IPS-15b (cell line): ENCODE measurements around the gene RPL26.
"Not testable (repeated sequence)": the region's sequence is repeated elsewhere in the genome, so short reads cannot be mapped to it uniquely, and the experiment has no call there.

Experiments used
- H3K27me3 ChIP-seq: one replicate; pipeline ENCODE4 v1.6.1; 2013; ENCODE audit warnings: low read length; ENCODE audit not compliant: control insufficient read depth, insufficient read depth
- H3K36me3 ChIP-seq: one replicate; pipeline ENCODE4 v1.6.1; 2013; ENCODE audit warnings: low read length; ENCODE audit not compliant: control insufficient read depth, insufficient read depth
- H3K4me1 ChIP-seq: one replicate; pipeline ENCODE4 v1.6.1; 2013; ENCODE audit warnings: mild to moderate bottlenecking, low read length; ENCODE audit not compliant: control insufficient read depth, insufficient read depth
- H3K4me3 ChIP-seq: one replicate; pipeline ENCODE4 v1.5.1; 2013; ENCODE audit warnings: low read depth, low read length
- H3K9ac ChIP-seq: one replicate; pipeline ENCODE4 v1.6.1; 2013; ENCODE audit warnings: low read depth, mild to moderate bottlenecking, low read length
- H3K9me3 ChIP-seq: one replicate; pipeline ENCODE4 v1.6.1; 2013; ENCODE audit warnings: mild to moderate bottlenecking, low read length; ENCODE audit not compliant: control insufficient read depth, insufficient read depth

The RPL26 gene

GRCh38 chr17:8377422-8377821, 5.6 kb downstream of the RPL26 start:
- no peak overlapping the region for H3K9ac ChIP-seq
- peaks cover 12% of the 10 kb centered on the region for H3K4me1 ChIP-seq
- no peaks in the 10 kb centered on the region for H3K9me3 ChIP-seq
- H3K36me3 ChIP-seq: peaks cover 39% of the 10 kb centered on the region
- H3K27me3 ChIP-seq: no peaks in the 10 kb centered on the region
- no peak overlapping the region for H3K4me3 ChIP-seq

- H3K36me3 ChIP-seq: peaks cover 38% of the 10 kb centered on the region
- no peaks in the 10 kb centered on the region for H3K27me3 ChIP-seq
- peaks cover 12% of the 10 kb centered on the region for H3K4me1 ChIP-seq
- no peaks in the 10 kb centered on the region for H3K9me3 ChIP-seq
- peak within 1 kb of the TSS; percentile 84 for H3K4me3 ChIP-seq
- H3K9ac ChIP-seq: peak within 1 kb of the TSS; percentile 82
Observed at GRCh38 chr17:8376271-8377067, 6.5 kb downstream of the RPL26 start, which contains the start of gene KRABD2. KRABD2 (minus strand) TSS chr17:8376704.

- H3K4me3 ChIP-seq: peak overlapping the region; percentile 84
- peaks cover 32% of the 10 kb centered on the region for H3K36me3 ChIP-seq
- peaks cover 8% of the 10 kb centered on the region for H3K4me1 ChIP-seq
- peak overlapping the region; percentile 82 for H3K9ac ChIP-seq
- H3K27me3 ChIP-seq: no peaks in the 10 kb centered on the region
- no peaks in the 10 kb centered on the region for H3K9me3 ChIP-seq
Observed at GRCh38 chr17:8375738-8376259, 7.2 kb downstream of the RPL26 start.

- not testable (repeated sequence) for H3K4me3 ChIP-seq, H3K9ac ChIP-seq, H3K4me1 ChIP-seq, H3K27me3 ChIP-seq, H3K9me3 ChIP-seq
- peaks cover 21% of the 10 kb centered on the region for H3K36me3 ChIP-seq
Observed at GRCh38 chr17:8373856-8374255, 9.1 kb downstream of the RPL26 start.

- H3K36me3 ChIP-seq: peaks cover 7% of the 10 kb centered on the region
- H3K9me3 ChIP-seq: no peaks in the 10 kb centered on the region
- H3K4me3 ChIP-seq: no peak overlapping the region
Observed at GRCh38 chr17:8372422-8372821, 10.6 kb downstream of the RPL26 start.

GRCh38 chr17:8371786-8372185, 11.2 kb downstream of the RPL26 start:
- H3K4me1 ChIP-seq: no peaks in the 10 kb centered on the region
- H3K9ac ChIP-seq: no peak overlapping the region
- no peak overlapping the region for H3K4me3 ChIP-seq

More at GRCh38 chr17:8372422-8372821, 10.6 kb downstream of the RPL26 start:
- H3K9ac ChIP-seq: no peak overlapping the region
- H3K4me1 ChIP-seq: no peaks in the 10 kb centered on the region
- H3K27me3 ChIP-seq: no peaks in the 10 kb centered on the region

GRCh38 chr17:8369944-8370343, 13.0 kb downstream of the RPL26 start:
- H3K4me1 ChIP-seq: no peaks in the 10 kb centered on the region
- no peaks in the 10 kb centered on the region for H3K27me3 ChIP-seq
- H3K36me3 ChIP-seq: peaks cover 7% of the 10 kb centered on the region
- H3K4me3 ChIP-seq: no peak overlapping the region
- no peak overlapping the region for H3K9ac ChIP-seq
- no peaks in the 10 kb centered on the region for H3K9me3 ChIP-seq

More at GRCh38 chr17:8371786-8372185, 11.2 kb downstream of the RPL26 start:
- no peaks in the 10 kb centered on the region for H3K9me3 ChIP-seq
- peaks cover 7% of the 10 kb centered on the region for H3K36me3 ChIP-seq
- no peaks in the 10 kb centered on the region for H3K27me3 ChIP-seq

- H3K9me3 ChIP-seq: no peaks in the 10 kb centered on the region
- no peaks in the 10 kb centered on the region for H3K4me1 ChIP-seq
- no peak overlapping the region for H3K4me3 ChIP-seq
- H3K9ac ChIP-seq: no peak overlapping the region
- H3K36me3 ChIP-seq: peaks cover 7% of the 10 kb centered on the region
- H3K27me3 ChIP-seq: no peaks in the 10 kb centered on the region
Observed at GRCh38 chr17:8368193-8368592, 14.8 kb downstream of the RPL26 start.

GRCh38 chr17:8366231-8366630, 16.8 kb downstream of the RPL26 start:
- Histone ChIP-seq H3K27me3 (no peaks in the 10 kb centered on the region), H3K9me3 (no peaks in the 10 kb centered on the region), H3K9ac (no peak overlapping the region), H3K4me1 (no peaks in the 10 kb centered on the region), H3K36me3 (peaks cover 7% of the 10 kb centered on the region), H3K4me3 (no peak overlapping the region)

GRCh38 chr17:8365143-8365542, 17.9 kb downstream of the RPL26 start:
- H3K9me3 ChIP-seq: no peaks in the 10 kb centered on the region
- H3K4me1 ChIP-seq: no peaks in the 10 kb centered on the region
- H3K4me3 ChIP-seq: no peak overlapping the region
- H3K36me3 ChIP-seq: peaks cover 7% of the 10 kb centered on the region
- H3K9ac ChIP-seq: no peak overlapping the region
- H3K27me3 ChIP-seq: no peaks in the 10 kb centered on the region

GRCh38 chr17:8362651-8363332, 20.2 kb downstream of the RPL26 start:
- Histone ChIP-seq H3K9me3 (no peaks in the 10 kb centered on the region), H3K36me3 (no peaks in the 10 kb centered on the region), H3K4me3 (no peak overlapping the region), H3K4me1 (peaks cover 7% of the 10 kb centered on the region), H3K9ac (no peak overlapping the region), H3K27me3 (no peaks in the 10 kb centered on the region)

GRCh38 chr17:8360751-8361150, 22.2 kb downstream of the RPL26 start:
- peaks cover 7% of the 10 kb centered on the region for H3K4me1 ChIP-seq
- H3K4me3 ChIP-seq: no peak overlapping the region
- H3K27me3 ChIP-seq: no peaks in the 10 kb centered on the region
- H3K9me3 ChIP-seq: no peaks in the 10 kb centered on the region
- H3K36me3 ChIP-seq: no peaks in the 10 kb centered on the region
- H3K9ac ChIP-seq: no peak overlapping the region
